ENCODE results near the gene PLD5. TPM values are rescaled to one million over a fixed set of nuclear protein-coding genes. Genes with fewer than 3 reads are reported as not detected.
A peak's percentile ranks its signal among the peaks of the same experiment; 100 is the strongest.

PLD5 gene
- total RNA-seq, 5 donors from 2014 or later (not counting 1 experiment from before 2014, with no cell fraction given) = not detected

- H3K9me3 Mint-ChIP-seq = no peaks in the 10 kb centered on the region
- H3K27me3 Mint-ChIP-seq = peaks cover 3 to 8% of the 10 kb centered on the region in 2 donors
- Histone ChIP-seq H3K27ac (ENCODE audit: low read length) (no peak overlapping the region), H3K27me3 (replicated peaks in 1 of 2; ENCODE audit: control insufficient read depth in 2 of 2, extremely low read depth in 1 of 2, insufficient read depth in 2 of 2, low read length in 1 of 2) (no peaks in the 10 kb centered on the region), H3K4me1 (ENCODE audit: control insufficient read depth in 1 of 2, extremely low read depth in 1 of 2, insufficient read depth in 2 of 2, low read length in 2 of 2) (no peaks in the 10 kb centered on the region), H3K4me3 (ENCODE audit: control insufficient read depth in 1 of 2, extremely low read depth in 1 of 2, low read length in 1 of 2) (no peak overlapping the region), H3K36me3 (ENCODE audit: control insufficient read depth in 2 of 2, extremely low read depth in 1 of 2, insufficient read depth in 1 of 2, low read length in 1 of 2) (no peaks in the 10 kb centered on the region), H3K9me3 (no peaks in the 10 kb centered on the region)
- WGBS (ENCODE audit: insufficient coverage) = no CpG with 5 or more reads among the region's 1 CpG
- ChIA-PET CTCF (no interaction called here), POLR2A (interaction anchor here in 1 of 2 donors (0.6 kb wide), 1 partner anchor 10 kb away, joined by 4 read pairs; no protein-coding TSS in a partner anchor)
- ATAC-seq (replicated peaks in 1 of 4) (no peak), DNase-seq (no peak)
- no peak overlapping the region for H3K4me3 Mint-ChIP-seq
- no peak overlapping the region for H3K27ac Mint-ChIP-seq
- no peaks in the 10 kb centered on the region for H3K4me1 Mint-ChIP-seq
- no peaks in the 10 kb centered on the region for H3K36me3 Mint-ChIP-seq
Measured at GRCh38 chr1:242534753-242535152, 10.3 kb upstream of the PLD5 start.

GRCh38 chr1:242530761-242531160 lies 6.3 kb upstream of the PLD5 start:
- DNase-seq (no peak), ATAC-seq (replicated peaks in 1 of 4) (no peak)
- WGBS (ENCODE audit: insufficient coverage) = no CpG with 5 or more reads among the region's 1 CpG
- ChIA-PET CTCF (no interaction called here), POLR2A (no interaction called here)
- Histone ChIP-seq H3K9me3 (no peaks in the 10 kb centered on the region), H3K36me3 (ENCODE audit: control insufficient read depth in 2 of 2, extremely low read depth in 1 of 2, insufficient read depth in 1 of 2, low read length in 1 of 2) (no peaks in the 10 kb centered on the region), H3K4me3 (ENCODE audit: control insufficient read depth in 1 of 2, extremely low read depth in 1 of 2, low read length in 1 of 2) (no peak overlapping the region), H3K27me3 (replicated peaks in 1 of 2; ENCODE audit: control insufficient read depth in 2 of 2, extremely low read depth in 1 of 2, insufficient read depth in 2 of 2, low read length in 1 of 2) (peaks cover 4 to 11% of the 10 kb centered on the region in 2 experiments), H3K27ac (ENCODE audit: low read length) (no peak overlapping the region), H3K4me1 (ENCODE audit: control insufficient read depth in 1 of 2, extremely low read depth in 1 of 2, insufficient read depth in 2 of 2, low read length in 2 of 2) (no peaks in the 10 kb centered on the region)
- no peaks in the 10 kb centered on the region for H3K9me3 Mint-ChIP-seq
- H3K27me3 Mint-ChIP-seq = peaks cover 16 to 18% of the 10 kb centered on the region in 2 donors
- H3K4me1 Mint-ChIP-seq = no peaks in the 10 kb centered on the region
- H3K36me3 Mint-ChIP-seq = no peaks in the 10 kb centered on the region
- no peak overlapping the region for H3K27ac Mint-ChIP-seq
- no peak overlapping the region for H3K4me3 Mint-ChIP-seq

- H3K4me1 Mint-ChIP-seq = peaks cover 0 to 18% (median 15%) of the 10 kb centered on the region in 3 donors
- CTCF ChIA-PET = no interaction called here
- H3K4me3 Mint-ChIP-seq = peak overlapping the region; percentile 22 to 74 (median 49)
- peaks cover 16 to 32% of the 10 kb centered on the region in 2 experiments for H3K27me3 ChIP-seq (replicated peaks in 1 of 2; ENCODE audit: control insufficient read depth in 2 of 2, extremely low read depth in 1 of 2, insufficient read depth in 2 of 2, low read length in 1 of 2)
- no peak overlapping the region for H3K27ac Mint-ChIP-seq
- H3K27ac ChIP-seq (ENCODE audit: low read length) = no peak overlapping the region
- ATAC-seq (replicated peaks in 1 of 4) (no peak), DNase-seq (no peak)
- POLR2A ChIA-PET = no interaction called here
- no peaks in the 10 kb centered on the region for H3K9me3 ChIP-seq
- H3K4me1 ChIP-seq (ENCODE audit: control insufficient read depth in 1 of 2, extremely low read depth in 1 of 2, insufficient read depth in 2 of 2, low read length in 2 of 2) = peaks cover 0 to 8% of the 10 kb centered on the region in 2 experiments
- H3K9me3 Mint-ChIP-seq = no peaks in the 10 kb centered on the region
- no peak overlapping the region for H3K4me3 ChIP-seq (ENCODE audit: control insufficient read depth in 1 of 2, extremely low read depth in 1 of 2, low read length in 1 of 2)
- no peaks in the 10 kb centered on the region for H3K36me3 Mint-ChIP-seq
- H3K27me3 Mint-ChIP-seq = peaks cover 44 to 51% of the 10 kb centered on the region in 2 donors
- no CpG with 5 or more reads among the region's 2 CpGs for WGBS (ENCODE audit: insufficient coverage)
- no peaks in the 10 kb centered on the region for H3K36me3 ChIP-seq (ENCODE audit: control insufficient read depth in 2 of 2, extremely low read depth in 1 of 2, insufficient read depth in 1 of 2, low read length in 1 of 2)
Measured at GRCh38 chr1:242525769-242526168, 1.3 kb upstream of the PLD5 start.

DNA sequence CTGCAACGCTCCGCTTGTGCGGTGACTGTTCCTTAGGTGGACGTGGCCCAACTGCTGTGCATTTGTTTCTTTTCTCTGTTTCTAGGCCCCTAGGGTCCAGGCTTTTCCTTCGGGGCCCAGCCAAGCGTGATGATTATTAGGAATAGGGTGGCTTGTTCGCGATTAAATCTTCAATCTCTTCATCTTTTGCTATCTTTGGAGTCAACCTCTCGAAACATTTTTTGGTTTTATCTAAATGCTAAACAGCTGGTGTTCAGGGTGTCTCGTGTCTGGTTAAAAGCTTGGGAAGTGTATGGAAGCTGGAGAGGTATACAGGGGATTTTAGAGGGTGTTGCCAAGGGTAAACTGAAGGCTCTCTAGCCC lies 844 bp upstream of the PLD5 start:
- no peaks in the 10 kb centered on the region for H3K36me3 ChIP-seq (ENCODE audit: control insufficient read depth in 2 of 2, extremely low read depth in 1 of 2, insufficient read depth in 1 of 2, low read length in 1 of 2)
- ATAC-seq (replicated peaks in 1 of 4) = no peak
- H3K4me3 ChIP-seq (ENCODE audit: control insufficient read depth in 1 of 2, extremely low read depth in 1 of 2, low read length in 1 of 2) = no peak overlapping the region
- H3K27me3 Mint-ChIP-seq = peaks cover 48 to 55% of the 10 kb centered on the region in 2 donors
- DNase-seq = no peak
- H3K36me3 Mint-ChIP-seq = no peaks in the 10 kb centered on the region
- H3K4me1 Mint-ChIP-seq = peaks cover 0 to 18% (median 15%) of the 10 kb centered on the region in 3 donors
- peak overlapping the region; percentile 22 to 74 (median 49) for H3K4me3 Mint-ChIP-seq
- ChIA-PET POLR2A (no interaction called here), CTCF (no interaction called here)
- H3K27me3 ChIP-seq (replicated peaks in 1 of 2; ENCODE audit: control insufficient read depth in 2 of 2, extremely low read depth in 1 of 2, insufficient read depth in 2 of 2, low read length in 1 of 2) = peaks cover 16 to 32% of the 10 kb centered on the region in 2 experiments
- H3K9me3 ChIP-seq = no peaks in the 10 kb centered on the region
- H3K27ac ChIP-seq (ENCODE audit: low read length) = no peak overlapping the region
- no peak overlapping the region for H3K27ac Mint-ChIP-seq
- H3K4me1 ChIP-seq (ENCODE audit: control insufficient read depth in 1 of 2, extremely low read depth in 1 of 2, insufficient read depth in 2 of 2, low read length in 2 of 2) = peaks cover 0 to 8% of the 10 kb centered on the region in 2 experiments
- WGBS (ENCODE audit: insufficient coverage) = 14% methylated on average over 4 of the region's 10 CpGs
- H3K9me3 Mint-ChIP-seq = no peaks in the 10 kb centered on the region

DNA sequence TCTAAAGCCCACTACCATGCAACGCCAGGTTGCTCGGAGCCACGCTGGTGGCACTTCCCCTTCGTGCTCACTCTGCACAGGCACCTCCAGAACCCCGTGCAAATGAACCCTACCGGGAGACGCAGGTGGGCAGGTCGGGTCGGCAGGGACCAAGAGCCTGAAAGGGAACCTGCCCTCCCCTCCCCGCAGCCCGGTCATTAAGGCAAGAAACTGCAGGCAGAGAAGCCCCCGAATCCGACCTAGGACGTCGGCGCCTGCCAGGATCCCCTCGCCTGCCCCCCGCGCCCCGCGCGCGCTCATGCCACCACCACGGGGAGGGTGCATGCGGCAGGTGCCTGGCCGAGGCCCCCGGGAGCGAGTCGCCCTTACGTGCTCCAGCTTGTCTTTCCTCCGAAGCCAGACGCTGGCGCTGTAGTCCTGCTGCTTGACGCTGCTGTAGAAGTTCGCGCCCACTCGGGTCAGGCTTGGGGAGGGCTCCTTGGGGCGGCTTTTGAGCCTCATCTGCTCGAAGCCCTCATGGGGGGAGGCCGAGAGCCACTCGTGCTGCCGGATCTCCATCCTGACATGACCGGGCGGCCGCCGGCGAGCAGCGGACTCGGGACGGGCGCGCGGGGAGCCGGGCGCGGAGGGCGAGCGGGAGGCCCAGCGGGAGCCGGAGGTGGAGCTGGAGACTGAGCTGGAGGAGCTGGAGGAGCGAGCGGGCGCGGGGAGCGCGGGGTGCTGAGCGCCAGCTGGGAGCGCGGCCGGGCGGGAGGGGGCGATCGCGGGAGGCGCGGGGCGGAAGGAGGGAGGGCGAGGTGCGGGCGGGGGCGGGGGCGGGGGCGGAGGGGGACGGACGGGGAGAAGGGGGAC lies 552 bp downstream of the PLD5 start:
- whole genome bisulfite sequencing (ENCODE audit: insufficient coverage) = 6% methylated on average over 59 of the region's 85 CpGs
- no peak for ATAC-seq (replicated peaks in 1 of 4)
- POLR2A ChIA-PET = no interaction called here
- Histone ChIP-seq H3K9me3 (no peaks in the 10 kb centered on the region), H3K27ac (ENCODE audit: low read length) (no peak overlapping the region), H3K27me3 (replicated peaks in 1 of 2; ENCODE audit: control insufficient read depth in 2 of 2, extremely low read depth in 1 of 2, insufficient read depth in 2 of 2, low read length in 1 of 2) (peaks cover 16 to 32% of the 10 kb centered on the region in 2 experiments), H3K4me1 (ENCODE audit: control insufficient read depth in 1 of 2, extremely low read depth in 1 of 2, insufficient read depth in 2 of 2, low read length in 2 of 2) (peaks cover 0 to 8% of the 10 kb centered on the region in 2 experiments), H3K36me3 (ENCODE audit: control insufficient read depth in 2 of 2, extremely low read depth in 1 of 2, insufficient read depth in 1 of 2, low read length in 1 of 2) (no peaks in the 10 kb centered on the region), H3K4me3 (ENCODE audit: control insufficient read depth in 1 of 2, extremely low read depth in 1 of 2, low read length in 1 of 2) (no peak overlapping the region)
- CTCF ChIA-PET = no interaction called here
- Mint-ChIP-seq H3K27me3 (peaks cover 60 to 63% of the 10 kb centered on the region in 2 donors), H3K4me1 (peaks cover 0 to 18% (median 15%) of the 10 kb centered on the region in 3 donors), H3K36me3 (no peaks in the 10 kb centered on the region), H3K27ac (no peak overlapping the region), H3K4me3 (peak overlapping the region; percentile 13 to 52 (median 29)), H3K9me3 (no peaks in the 10 kb centered on the region)
- DNase-seq = no peak

DNA sequence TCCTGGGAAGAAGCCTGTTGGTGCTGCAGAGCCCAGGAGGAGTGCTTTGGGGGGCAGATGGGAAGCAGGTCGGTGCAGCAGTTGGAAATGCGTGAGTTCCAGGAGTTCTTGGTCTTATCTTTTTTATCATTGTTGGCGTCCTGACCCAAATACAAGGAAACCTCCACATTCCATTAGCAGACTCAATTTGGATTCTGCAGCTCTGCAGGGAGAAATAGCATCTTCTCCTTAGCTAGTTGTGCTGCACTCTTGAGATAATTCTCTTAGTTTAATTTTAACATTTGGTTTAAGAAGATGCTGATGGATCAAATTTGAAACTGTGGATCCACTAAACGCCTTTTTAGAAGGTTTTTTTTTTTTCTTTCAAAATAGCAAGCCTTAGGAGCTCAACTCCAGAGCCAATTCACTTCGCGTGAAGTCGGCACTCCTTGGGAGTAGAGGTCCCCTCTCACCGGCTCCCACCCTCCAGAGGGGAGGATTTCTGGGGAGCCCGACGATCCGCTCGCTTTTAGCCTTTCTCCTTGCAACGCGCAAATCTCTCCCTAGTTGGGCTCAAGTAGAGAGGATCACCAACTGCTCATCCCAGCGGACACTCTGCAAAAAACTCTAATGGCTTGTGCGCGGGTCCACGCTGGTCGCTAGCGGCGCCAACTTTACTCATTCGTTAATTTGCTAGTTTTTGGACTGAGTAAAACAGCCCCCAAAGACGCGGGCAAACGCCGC lies 1.3 kb downstream of the PLD5 start:
- no peaks in the 10 kb centered on the region for H3K36me3 ChIP-seq (ENCODE audit: control insufficient read depth in 2 of 2, extremely low read depth in 1 of 2, insufficient read depth in 1 of 2, low read length in 1 of 2)
- POLR2A ChIA-PET = no interaction called here
- Mint-ChIP-seq H3K36me3 (no peaks in the 10 kb centered on the region), H3K27me3 (peaks cover 60 to 63% of the 10 kb centered on the region in 2 donors), H3K27ac (no peak overlapping the region), H3K4me1 (peaks cover 0 to 18% (median 15%) of the 10 kb centered on the region in 3 donors), H3K9me3 (no peaks in the 10 kb centered on the region), H3K4me3 (peak overlapping the region in 2 of 3 donors; percentile 35 to 52)
- WGBS (ENCODE audit: insufficient coverage) = 3% methylated on average over 7 of the region's 26 CpGs
- H3K4me3 ChIP-seq (ENCODE audit: control insufficient read depth in 1 of 2, extremely low read depth in 1 of 2, low read length in 1 of 2) = no peak overlapping the region
- no peak overlapping the region for H3K27ac ChIP-seq (ENCODE audit: low read length)
- CTCF ChIA-PET = no interaction called here
- peaks cover 16 to 32% of the 10 kb centered on the region in 2 experiments for H3K27me3 ChIP-seq (replicated peaks in 1 of 2; ENCODE audit: control insufficient read depth in 2 of 2, extremely low read depth in 1 of 2, insufficient read depth in 2 of 2, low read length in 1 of 2)
- ATAC-seq (replicated peaks in 1 of 4) (no peak), DNase-seq (no peak)
- no peaks in the 10 kb centered on the region for H3K9me3 ChIP-seq
- H3K4me1 ChIP-seq (ENCODE audit: control insufficient read depth in 1 of 2, extremely low read depth in 1 of 2, insufficient read depth in 2 of 2, low read length in 2 of 2) = peaks cover 0 to 8% of the 10 kb centered on the region in 2 experiments

All from T-cell (primary cell).